HG03442 (cell line): Measurements from ENCODE around the gene MISP3.

Experiments used
- ATAC-seq: cut with Tn5 transposase; IDR thresholded peaks from one replicate; pipeline ENCODE4 v1.9.1; 2021; ENCODE audit warnings: mild to moderate bottlenecking, moderate library complexity; ENCODE audit not compliant: unreplicated experiment

MISP3 gene

DNA sequence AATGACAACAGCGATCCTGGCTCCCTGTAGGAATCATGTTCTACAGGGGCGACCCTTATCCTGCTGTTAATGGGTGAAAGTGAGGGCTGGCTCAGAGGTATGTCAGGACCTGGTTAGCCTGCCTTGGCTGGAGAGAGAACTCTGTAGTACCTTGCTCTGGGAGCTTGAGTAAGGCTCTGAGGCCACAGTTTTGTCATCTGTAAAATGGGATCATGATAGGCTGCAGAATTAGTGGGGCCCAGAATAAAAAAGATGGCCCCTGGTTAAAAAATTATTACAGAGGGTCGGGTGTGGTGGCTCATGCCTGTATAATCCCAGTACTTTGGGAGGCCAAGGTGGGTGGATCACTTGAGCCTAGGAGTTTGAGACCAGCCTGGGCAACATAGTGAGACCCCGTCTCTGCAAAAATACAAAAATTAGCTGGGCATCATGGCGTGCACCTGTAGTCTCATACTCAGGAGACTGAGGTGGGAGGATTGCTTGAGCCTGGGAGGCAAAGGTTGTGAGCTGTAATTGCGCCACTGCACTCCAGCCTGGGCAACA, 28.5 kb downstream of the MISP3 start:
- ATAC-seq = no peak

DNA sequence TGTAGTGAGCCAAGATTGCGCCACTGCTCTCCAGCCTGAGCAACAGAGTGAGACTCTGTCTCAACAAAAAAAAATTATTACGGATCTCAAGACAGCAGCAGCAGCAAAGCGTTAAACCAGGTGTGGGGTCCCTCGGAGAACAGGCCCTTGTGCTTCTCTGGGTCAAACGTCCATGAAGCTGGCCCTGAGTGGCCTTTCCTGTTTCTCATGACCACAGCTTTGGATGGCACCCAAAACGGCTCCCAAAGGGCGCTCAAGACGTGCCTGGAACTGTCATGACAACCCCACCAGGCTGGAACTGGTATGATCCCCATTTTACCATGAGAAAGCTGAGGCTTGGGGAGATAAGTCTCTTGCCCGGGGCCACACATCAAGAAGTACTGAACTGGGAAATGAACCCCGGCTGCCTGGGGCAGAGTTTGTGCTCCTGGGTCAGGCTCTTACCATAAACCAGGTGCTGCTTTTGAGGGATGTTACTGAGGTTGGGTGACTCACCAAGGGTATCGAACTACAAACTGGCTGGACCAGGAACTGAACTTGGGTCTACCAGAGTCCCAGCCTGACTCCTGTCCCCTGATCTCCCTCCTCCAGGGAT, 29.6 kb downstream of the MISP3 start:
- no peak for ATAC-seq

- ATAC-seq = no peak
These were observed 30.2 kb downstream of the MISP3 start for GRCh38 chr19:14102756-14103155.

DNA sequence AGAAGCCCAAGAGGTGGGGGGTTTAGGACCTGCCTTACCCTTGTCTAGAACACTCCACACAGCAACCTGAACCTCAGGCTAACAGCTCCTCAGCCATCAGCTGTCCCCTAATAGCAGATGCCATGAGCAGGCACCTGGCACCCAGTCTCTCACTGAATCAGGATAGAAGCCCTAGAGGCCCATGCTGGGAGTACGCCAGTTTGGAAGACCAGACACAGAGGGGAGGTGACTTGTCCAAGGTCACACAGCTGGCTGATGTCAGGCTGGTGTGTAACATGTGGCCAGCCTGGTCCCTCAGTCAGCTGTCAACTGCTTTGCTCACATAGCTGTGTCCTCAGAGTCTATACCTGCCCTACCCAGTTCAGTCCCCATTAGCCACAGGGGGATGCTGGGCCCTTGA, 30.7 kb downstream of the MISP3 start:
- no peak for ATAC-seq

DNA sequence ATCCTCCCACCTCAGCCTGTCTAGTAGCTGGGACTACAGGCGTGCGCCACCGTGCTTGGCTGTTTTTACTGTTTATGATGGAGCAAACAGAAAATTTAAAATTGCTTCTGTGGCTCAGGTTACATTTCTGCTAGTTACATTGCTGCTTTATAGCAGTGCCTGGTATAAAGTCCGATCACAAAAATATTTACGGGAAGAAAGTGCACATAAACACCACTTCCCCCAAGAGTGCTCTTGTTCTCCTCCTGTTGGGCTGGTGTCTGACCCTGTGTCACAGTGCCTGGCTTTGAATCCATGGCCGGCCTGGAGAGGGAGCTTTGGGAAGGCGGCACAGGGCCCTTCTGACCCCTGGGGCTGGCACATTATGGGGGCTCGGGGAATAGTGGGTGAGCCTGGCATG, 33.1 kb downstream of the MISP3 start:
- no peak for ATAC-seq

- no peak for ATAC-seq
These were observed 34.3 kb downstream of the MISP3 start for GRCh38 chr19:14106840-14107239.

DNA sequence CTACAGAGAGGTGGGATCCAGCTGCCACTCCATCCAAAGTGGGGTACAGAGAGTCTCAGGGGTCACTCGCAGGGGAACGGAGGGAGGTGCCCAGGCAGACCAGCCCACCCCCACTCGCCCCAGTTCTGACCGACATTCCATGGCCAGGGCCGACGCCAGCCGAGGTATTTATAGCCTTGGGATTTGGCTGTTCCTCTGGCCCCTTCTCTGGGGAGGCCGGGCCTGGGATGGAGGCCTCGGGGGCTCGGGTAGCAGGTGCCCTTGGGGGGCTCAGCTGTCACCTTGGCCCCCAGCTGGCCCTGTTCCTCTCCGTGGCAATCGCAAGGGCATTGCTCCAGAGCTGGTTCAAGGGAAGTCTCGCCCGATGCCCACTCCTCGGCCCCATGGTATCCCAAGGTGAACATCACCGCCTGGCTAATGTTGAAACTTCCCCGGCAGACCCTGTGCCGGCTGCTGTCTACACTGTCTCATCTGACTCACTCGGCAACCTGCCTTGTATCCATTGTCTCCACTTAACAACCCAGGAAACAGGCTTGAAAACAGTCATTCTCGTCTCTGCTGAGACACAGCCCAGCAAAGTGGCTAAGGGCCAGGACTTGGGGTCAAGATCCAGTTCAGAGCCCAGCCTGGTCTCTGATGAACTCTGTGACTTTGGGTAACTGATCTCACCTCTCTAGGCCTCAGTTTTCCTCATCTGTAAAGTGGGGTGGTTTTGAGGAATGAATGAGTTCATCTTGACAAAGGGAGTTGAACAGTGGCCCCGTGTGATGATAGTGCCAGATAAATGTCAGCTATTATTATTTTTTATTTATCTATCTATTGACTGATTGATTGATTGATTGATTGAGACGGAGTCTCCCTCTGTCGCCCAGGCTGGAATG, 35.2 kb downstream of the MISP3 start:
- ATAC-seq = no peak

GRCh38 chr19:14110650-14111049, 38.1 kb downstream of the MISP3 start:
- ATAC-seq = no peak

DNA sequence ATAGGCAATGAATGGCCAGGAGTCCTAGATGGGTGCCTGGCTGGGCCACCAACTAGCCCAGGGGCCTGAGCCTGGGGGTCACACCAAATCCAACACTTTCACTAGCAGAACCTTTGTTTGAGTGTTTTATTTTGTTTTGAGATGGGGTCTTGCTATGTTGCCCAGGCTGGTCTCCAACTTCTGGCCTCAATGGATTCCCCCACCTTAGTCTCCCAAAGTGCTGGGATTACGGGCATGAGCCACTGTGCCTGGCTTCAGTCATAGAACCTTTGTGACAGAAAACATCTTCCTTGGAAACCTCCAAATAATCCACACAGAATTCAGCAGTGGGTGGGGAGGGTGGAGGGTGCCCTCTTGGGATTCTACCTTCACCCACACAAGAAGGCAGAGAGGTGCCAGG, 38.9 kb downstream of the MISP3 start:
- no peak for ATAC-seq

DNA sequence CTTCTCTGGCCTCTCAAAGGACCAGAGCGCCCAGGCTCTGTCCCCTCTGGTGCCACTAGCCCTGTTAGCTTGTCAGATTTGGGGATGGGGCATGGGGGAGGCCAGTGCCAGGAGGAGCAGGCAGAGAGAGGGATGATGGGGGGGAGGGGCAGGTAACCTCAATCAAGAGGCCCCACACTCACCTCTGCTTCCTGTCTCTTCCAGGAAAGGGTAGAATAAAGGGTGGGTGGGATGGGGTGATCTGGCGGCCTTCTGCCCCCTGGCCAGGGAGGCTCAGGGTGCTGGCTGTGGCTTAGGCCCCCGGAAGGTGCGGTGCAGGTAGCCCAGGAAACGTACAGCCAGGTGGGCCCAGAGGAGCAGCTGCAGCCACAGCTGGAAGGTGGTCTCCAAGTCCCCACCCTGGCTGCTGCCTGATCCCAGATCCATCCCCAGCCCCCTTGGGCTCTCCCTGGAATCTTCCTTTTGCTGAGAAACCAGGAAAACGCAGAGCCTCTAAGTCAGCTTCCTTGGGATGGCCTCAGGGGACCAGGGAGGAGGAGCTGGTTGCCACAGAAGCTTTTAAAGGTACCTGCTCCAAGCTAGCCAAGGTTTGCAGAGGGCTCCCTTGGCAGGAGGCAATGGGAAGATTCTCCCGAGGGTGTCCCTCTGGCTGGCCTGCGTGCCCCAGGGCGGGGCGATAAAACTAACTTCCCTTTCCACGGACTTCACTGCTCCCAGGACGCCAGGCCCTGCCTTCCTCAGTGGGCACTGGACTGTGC, 39.6 kb downstream of the MISP3 start:
- no peak for ATAC-seq

GRCh38 chr19:14112809-14113385, 40.3 kb downstream of the MISP3 start:
- ATAC-seq = no peak

GRCh38 chr19:14113762-14114414, 41.3 kb downstream of the MISP3 start:
- ATAC-seq = no peak

GRCh38 chr19:14114439-14114838, 41.9 kb downstream of the MISP3 start:
- no peak for ATAC-seq

DNA sequence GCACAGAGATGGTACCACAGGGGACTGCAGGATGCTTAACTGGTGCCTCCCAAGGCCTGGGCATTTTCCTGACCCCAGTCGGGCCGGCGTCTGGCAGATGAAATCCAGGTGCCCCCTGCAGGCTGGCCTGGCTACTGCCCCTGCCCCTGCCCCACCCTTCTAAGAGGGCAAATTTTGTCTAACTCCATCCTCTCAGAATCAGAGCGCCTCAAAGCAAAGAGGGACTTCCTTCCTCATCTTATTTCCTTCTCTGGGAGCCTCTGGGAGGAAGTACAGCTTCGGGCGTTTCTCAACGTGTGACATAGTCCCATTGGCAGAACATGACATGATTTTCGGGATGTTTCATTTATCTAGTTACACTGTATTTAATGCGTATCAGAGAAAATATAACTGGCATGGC, 42.3 kb downstream of the MISP3 start:
- ATAC-seq = no peak

DNA sequence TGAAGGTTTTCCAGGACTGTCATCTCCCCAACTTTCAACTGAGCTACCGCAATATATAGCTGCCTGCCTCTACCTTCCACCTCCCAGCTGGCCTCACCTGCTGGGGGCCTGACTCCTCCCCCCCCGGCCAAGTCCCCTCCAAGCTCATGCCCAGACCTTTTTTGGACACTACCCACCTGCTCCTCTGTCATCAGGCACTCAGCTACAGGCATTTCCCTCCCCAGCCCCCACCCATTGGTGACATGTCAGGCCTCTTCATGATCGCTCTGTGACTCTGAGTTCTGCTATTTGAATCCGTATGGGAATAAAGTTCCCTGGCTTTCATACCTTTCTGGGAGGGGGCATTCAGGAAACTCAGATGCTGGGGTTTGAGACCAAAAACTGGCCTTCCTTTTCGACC, 43.2 kb downstream of the MISP3 start:
- ATAC-seq = no peak

DNA sequence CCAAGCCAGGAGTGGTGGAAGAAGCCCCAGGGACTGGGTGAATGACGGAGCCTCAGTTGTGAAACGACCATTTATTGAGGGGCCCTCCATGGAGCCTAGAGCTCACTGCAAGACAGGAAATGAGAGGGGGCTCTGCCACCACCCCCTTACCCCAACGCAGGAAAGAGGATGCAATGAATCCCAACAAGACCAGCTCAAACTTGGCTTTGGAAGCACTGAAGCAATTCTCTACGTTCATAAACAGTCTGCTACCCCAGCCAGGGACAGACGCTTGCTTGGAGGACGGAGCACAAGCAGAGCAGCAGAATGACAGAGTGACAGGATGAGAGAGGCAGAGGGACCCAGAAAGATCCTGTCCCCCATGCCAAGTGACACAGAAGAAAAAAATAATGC, 43.9 kb downstream of the MISP3 start:
- no peak for ATAC-seq

DNA sequence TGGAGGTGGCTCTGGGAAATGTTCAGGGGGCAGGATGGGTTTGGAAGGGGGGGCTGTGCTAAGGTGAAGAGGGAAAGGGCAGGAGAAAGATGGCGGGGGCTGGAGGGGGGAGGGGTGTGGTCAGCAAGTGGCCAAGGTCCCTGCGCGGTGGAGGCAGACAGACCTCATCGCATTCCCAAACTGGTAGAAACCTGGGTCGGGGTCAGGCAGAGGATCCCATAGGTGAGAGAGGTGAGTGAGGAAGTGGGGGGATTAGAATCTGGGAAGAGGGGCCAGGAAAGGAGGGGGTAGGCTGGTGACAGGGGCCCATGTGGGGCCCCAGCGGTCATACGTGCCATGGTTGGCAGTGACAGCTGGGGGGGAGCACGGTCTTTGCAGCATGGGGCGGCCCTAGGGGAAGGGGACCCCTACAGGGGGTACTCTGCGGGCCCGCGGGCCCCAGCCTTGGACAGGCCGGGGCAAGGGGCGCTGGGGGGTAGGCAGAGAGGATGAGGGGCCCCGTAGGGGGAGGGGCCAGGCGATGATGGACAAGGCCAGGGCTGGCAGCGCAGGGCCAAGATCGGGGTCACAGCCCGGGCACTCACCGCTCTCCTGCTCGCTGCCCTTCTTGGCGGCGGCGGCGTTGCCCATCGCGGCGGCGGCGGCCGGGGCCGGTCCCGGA, 44.5 kb downstream of the MISP3 start:
- no peak for ATAC-seq

GRCh38 chr19:14117668-14118164, 45.1 kb downstream of the MISP3 start, which contains the start of gene PRKACA:
Gene PRKACA, minus strand, starts transcription at chr19:14117762. Its CDS starts 215 bp downstream, at chr19:14117547.
- peak; percentile 81 for ATAC-seq

DNA sequence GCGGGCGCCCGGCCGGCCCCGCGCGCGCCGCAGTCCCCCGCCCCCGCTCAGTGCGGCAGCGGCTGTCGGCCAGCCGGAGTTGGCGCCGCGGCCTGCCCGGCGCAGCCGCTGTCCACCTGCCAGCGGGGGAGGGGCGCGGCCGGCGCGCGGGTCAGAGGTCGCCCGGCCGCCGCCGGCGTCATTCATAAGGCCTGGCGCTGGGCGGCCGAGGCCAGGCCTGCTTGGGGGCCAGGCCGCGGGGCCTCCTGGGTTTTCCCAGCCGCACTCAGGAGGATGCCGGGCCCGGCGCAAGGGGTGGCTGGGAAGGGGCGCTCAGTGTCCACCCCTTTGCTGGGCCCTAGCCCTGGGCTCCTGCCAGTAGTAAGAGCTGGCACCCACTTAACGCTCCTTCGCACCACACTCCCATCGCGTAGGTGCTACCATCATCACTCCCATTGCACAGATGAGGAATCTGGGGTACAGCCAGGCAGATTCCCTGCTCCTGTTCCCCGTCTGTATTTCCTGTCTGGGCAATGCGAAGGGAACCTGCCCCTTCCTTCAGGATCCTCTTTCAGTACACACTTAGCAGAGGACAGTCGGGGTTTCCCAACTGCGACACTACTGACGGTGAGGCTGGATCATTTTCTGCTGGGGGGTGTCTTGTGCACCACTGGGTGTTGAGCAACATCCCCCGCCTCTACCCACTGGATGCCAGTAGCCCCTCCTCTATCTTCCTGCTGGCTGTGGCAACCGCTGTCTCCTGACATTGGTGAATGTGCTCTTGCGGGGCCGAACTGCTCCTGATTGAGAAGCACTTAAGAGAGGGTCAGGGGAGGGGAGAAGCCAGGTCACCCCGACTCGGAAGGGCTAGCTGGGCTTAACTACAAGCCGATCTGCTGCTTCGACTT, 45.8 kb downstream of the MISP3 start:
- peak; percentile 26 for ATAC-seq
